ENCODE measurements around the gene MSANTD2. TPM values are rescaled to one million over a fixed set of nuclear protein-coding genes. Genes with fewer than 3 reads are reported as not detected.

The MSANTD2 gene
- polyA plus RNA-seq, 1 of the 3 experiments (the other 2 are of a cell fraction), result 6.4 TPM

GRCh38 chr11:124725719-124726105, 74.5 kb downstream of the MSANTD2 start:
- Histone ChIP-seq H3K79me2 (ENCODE audit: insufficient read depth) (no peaks in the 10 kb centered on the region), H3K4me3 (ENCODE audit: low read depth in 2 of 2, low read length in 1 of 2) (0 out of 4 replicates have a peak overlapping the region, but pooled peaks of 1 of the 2 experiments have one; percentile 6), H3K9ac (no peak overlapping the region), H3K9me2 (no peaks in the 10 kb centered on the region), H2AFZ (ENCODE audit: low read depth) (0 out of 2 replicates have a peak overlapping the region, but pooled peaks have one; percentile 65), H3K27me3 (ENCODE audit: insufficient read depth) (no peaks in the 10 kb centered on the region), H3K36me3 (replicated peaks in 1 of 2; ENCODE audit: control insufficient read depth in 1 of 2, insufficient read depth in 2 of 2, low read length in 1 of 2) (no peaks in the 10 kb centered on the region), H3K9me3 (no peaks in the 10 kb centered on the region), H3K4me1 (ENCODE audit: control insufficient read depth in 1 of 2, insufficient read depth in 2 of 2, low read depth in 1 of 2, low read length in 1 of 2) (peaks cover 5 to 22% of the 10 kb centered on the region in 2 experiments; a peak in 2 of 4 replicates), H3K27ac (ENCODE audit: low read depth in 2 of 2, low read length in 1 of 2) (peak overlapping the region in 1 of 2 experiments; percentile 46; a peak in 1 of 4 replicates), H3K4me2 (peak overlapping the region; percentile 56), H3F3A (replicated peaks; ENCODE audit: insufficient read depth) (peaks cover 11% of the 10 kb centered on the region), H4K20me1 (ENCODE audit: insufficient read depth) (no peaks in the 10 kb centered on the region)
- whole genome bisulfite sequencing (ENCODE audit: low lambda C conversion rate), result 34% methylated on average over 5 of the region's 6 CpGs
- DNase-seq, result no peak
- ChIA-PET POLR2A (no interaction called here), CTCF (interaction anchor here (1.2 to 2.7 kb wide), 2 partner anchors 14 to 37 kb away, joined by 3 to 11 read pairs; partner anchors contain the start of gene NRGN)
- TF ChIP-seq EZH2phosphoT487 (IDR thresholded peaks at IDR 0.05; ENCODE audit: borderline replicate concordance, low read depth) (no peak), FOSL2 (IDR thresholded peaks at IDR 0.05; ENCODE audit: borderline replicate concordance, low read depth) (peak; percentile 56; the same call in 1 of the 2 replicates), TCF12 (IDR thresholded peaks at IDR 0.05) (peak; percentile 41), PBX3 (IDR thresholded peaks at IDR 0.05) (peak; percentile 42), SMC3 (IDR thresholded peaks at IDR 0.05; ENCODE audit: low read depth, low read length) (no peak)

- ChIA-PET POLR2A (no interaction called here), CTCF (interaction anchor here (1.2 to 2.7 kb wide), 4 partner anchors 14 to 37 kb away, joined by 3 to 11 read pairs (median 5); partner anchors contain the start of gene NRGN)
- no peaks in the 10 kb centered on the region for H3K79me2 ChIP-seq (ENCODE audit: insufficient read depth)
- peak overlapping the region; percentile 65; the same call in 1 of the 2 replicates for H2AFZ ChIP-seq (ENCODE audit: low read depth)
- no peaks in the 10 kb centered on the region for H4K20me1 ChIP-seq (ENCODE audit: insufficient read depth)
- no peak overlapping the region for H3K9ac ChIP-seq
- H3K9me2 ChIP-seq, result no peaks in the 10 kb centered on the region
- H3K27me3 ChIP-seq (ENCODE audit: insufficient read depth), result no peaks in the 10 kb centered on the region
- peak overlapping the region in 1 of 2 experiments; percentile 46; a peak in 1 of 4 replicates for H3K27ac ChIP-seq (ENCODE audit: low read depth in 2 of 2, low read length in 1 of 2)
- peak overlapping the region; percentile 56 for H3K4me2 ChIP-seq
- peaks cover 11% of the 10 kb centered on the region for H3F3A ChIP-seq (replicated peaks; ENCODE audit: insufficient read depth)
- H3K4me1 ChIP-seq (ENCODE audit: control insufficient read depth in 1 of 2, insufficient read depth in 2 of 2, low read depth in 1 of 2, low read length in 1 of 2), result peaks cover 5 to 22% of the 10 kb centered on the region in 2 experiments; a peak in 2 of 4 replicates
- no peak for DNase-seq
- H3K9me3 ChIP-seq, result no peaks in the 10 kb centered on the region
- no peaks in the 10 kb centered on the region for H3K36me3 ChIP-seq (replicated peaks in 1 of 2; ENCODE audit: control insufficient read depth in 1 of 2, insufficient read depth in 2 of 2, low read length in 1 of 2)
- H3K4me3 ChIP-seq (ENCODE audit: low read depth in 2 of 2, low read length in 1 of 2), result no peak overlapping the region
- TF ChIP-seq NRF1 (IDR thresholded peaks at IDR 0.05; ENCODE audit: low read depth, low read length), result no peak
- no peak for TF ChIP-seq TAF1 (IDR thresholded peaks at IDR 0.05; ENCODE audit: borderline replicate concordance, low read depth, low read length)
- no peak for TF ChIP-seq ZBTB33 (IDR thresholded peaks at IDR 0.05; ENCODE audit: borderline replicate concordance, low read depth)
- no peak for TF ChIP-seq FOXJ3 (CRISPR knock-in tag; IDR thresholded peaks at IDR 0.05)
- no peak for TF ChIP-seq USF2 (IDR thresholded peaks at IDR 0.05; ENCODE audit: borderline replicate concordance, low read depth, low read length)
- no peak for TF ChIP-seq MEF2A (IDR thresholded peaks at IDR 0.05; ENCODE audit: borderline replicate concordance, low read depth)
- no peak for TF ChIP-seq REST (IDR thresholded peaks at IDR 0.05; ENCODE audit: low read depth, low read length)
- TF ChIP-seq RXRA (IDR thresholded peaks at IDR 0.05; ENCODE audit: borderline replicate concordance, low read depth), result no peak
- whole genome bisulfite sequencing (ENCODE audit: low lambda C conversion rate), result 63% methylated on average over 14 of the region's 14 CpGs
These were observed 75.1 kb downstream of the MSANTD2 start for GRCh38 chr11:124724979-124725718.

Measured in SK-N-SH (cell line).